ENCODE measurements around the gene TMEM106C.

TMEM106C gene

GRCh38 chr12:47985596-47986290 lies 22.3 kb downstream of the TMEM106C start:
- no peak for DNase-seq (ENCODE audit: extremely low read depth, low read depth)
- no peak for TF ChIP-seq CTCF (IDR thresholded peaks at IDR 0.05; ENCODE audit: low read depth, low read length)

- TF ChIP-seq CTCF (IDR thresholded peaks at IDR 0.05; ENCODE audit: low read depth, low read length): no peak
- DNase-seq (ENCODE audit: extremely low read depth, low read depth): no peak
Observed at GRCh38 chr12:47986291-47986660, 22.9 kb downstream of the TMEM106C start.

- DNase-seq (ENCODE audit: extremely low read depth, low read depth): no peak
- TF ChIP-seq CTCF (IDR thresholded peaks at IDR 0.05; ENCODE audit: low read depth, low read length): no peak
Observed at GRCh38 chr12:47986832-47987231, 23.4 kb downstream of the TMEM106C start.

GRCh38 chr12:47987411-47988072 lies 24.1 kb downstream of the TMEM106C start:
- no peak for DNase-seq (ENCODE audit: extremely low read depth, low read depth)
- TF ChIP-seq CTCF (IDR thresholded peaks at IDR 0.05; ENCODE audit: low read depth, low read length): no peak

- no peak for TF ChIP-seq CTCF (IDR thresholded peaks at IDR 0.05; ENCODE audit: low read depth, low read length)
- DNase-seq (ENCODE audit: extremely low read depth, low read depth): no peak
Observed at GRCh38 chr12:47988073-47989022, 25.0 kb downstream of the TMEM106C start.

GRCh38 chr12:47989023-47989417 lies 25.6 kb downstream of the TMEM106C start:
- no peak for DNase-seq (ENCODE audit: extremely low read depth, low read depth)

More at GRCh38 chr12:47989023-47989417, 25.6 kb downstream of the TMEM106C start:
- TF ChIP-seq CTCF (IDR thresholded peaks at IDR 0.05; ENCODE audit: low read depth, low read length): no peak
